Thymus (tissue), 11 donors: ENCODE results near the gene CADM2. TPM values are rescaled to one million over a fixed set of nuclear protein-coding genes. Genes with fewer than 3 reads are reported as not detected.

Experiments
- DNase-seq, 9 donors: peaks; one replicate each; pipeline ENCODE4 v3.0.0-alpha.2; 2013; ENCODE audit warnings: low spot score in 9 of 9, low read depth in 6 of 9, missing footprints in 1 of 9
- H3K27ac ChIP-seq, 2 donors: one replicate each; pipeline ENCODE4 v1.5.1; 2013; ENCODE audit warnings: control low read depth in 1 of 2, low read depth in 1 of 2, low read length in 1 of 2, mild to moderate bottlenecking in 1 of 2, moderate library complexity in 1 of 2
- H3K27me3 ChIP-seq, 2 donors: one replicate each; pipeline ENCODE4 v1.5.1; 2013; ENCODE audit warnings: low read length in 1 of 2; ENCODE audit not compliant: control insufficient read depth in 2 of 2, insufficient read depth in 1 of 2
- H3K36me3 ChIP-seq, 2 donors: one replicate each; pipeline ENCODE4 v1.5.1; 2013; ENCODE audit warnings: low read length in 1 of 2, mild to moderate bottlenecking in 1 of 2, moderate library complexity in 1 of 2; ENCODE audit not compliant: control insufficient read depth in 2 of 2, insufficient read depth in 2 of 2
- H3K4me1 ChIP-seq, 2 donors: one replicate each; pipeline ENCODE4 v1.5.1; 2013; ENCODE audit warnings: low read length in 2 of 2; ENCODE audit not compliant: control insufficient read depth in 2 of 2, insufficient read depth in 2 of 2
- H3K4me3 ChIP-seq, 2 donors: one replicate each; pipeline ENCODE4 v1.5.1; 2013; ENCODE audit warnings: low read length in 2 of 2, control low read depth in 1 of 2, mild to moderate bottlenecking in 1 of 2
- H3K9me3 ChIP-seq, 2 donors: one replicate each; pipeline ENCODE4 v1.5.1; 2013; ENCODE audit warnings: low read length in 1 of 2, mild to moderate bottlenecking in 1 of 2; ENCODE audit not compliant: control insufficient read depth in 2 of 2, insufficient read depth in 1 of 2
- WGBS: extraction: QIAGEN DNeasy Blood & Tissue Kit; methylation state at CpG from one replicate; pipeline ENCODE4 v1.1.7; 2013; 5-methylcytosine and 5-hydroxymethylcytosine counted together
- polyA plus RNA-seq: library from polyadenylated mRNA; stranded (reverse); fragments of 200-250 nt; gene quantifications from one replicate; pipeline ENCODE4 v1.2.3, GENCODE V29; 2013
- total RNA-seq: library from RNA; stranded (reverse); fragments of 120-200 nt; gene quantifications from one replicate; pipeline ENCODE4 v1.2.4, GENCODE V29; 2013
- donor health status: healthy.

Gene CADM2
- total and polyA plus RNA-seq, 2 donors, result 0.14 to 0.66 TPM

DNA sequence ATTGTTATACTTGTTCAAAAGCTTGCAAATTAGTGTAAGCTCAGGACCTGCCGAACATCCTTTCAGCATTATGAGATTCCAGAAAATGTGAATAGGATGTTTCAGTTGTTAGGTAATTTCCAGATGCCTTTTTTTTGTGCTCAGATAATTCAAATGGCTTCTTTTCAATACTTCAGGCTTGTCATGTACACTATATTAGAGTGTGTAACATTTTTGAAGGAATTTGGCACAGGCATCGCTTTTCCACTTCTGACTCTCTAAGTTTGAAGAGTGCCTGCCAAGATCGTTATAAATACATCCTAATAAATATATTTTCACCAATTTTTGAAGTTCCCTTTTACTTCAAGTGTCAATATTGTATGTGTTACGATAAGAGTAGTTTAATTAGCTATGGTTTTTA lies 35.2 kb downstream of the CADM2 start:
- Histone ChIP-seq H3K4me1 (no peaks in the 10 kb centered on the region), H3K36me3 (no peaks in the 10 kb centered on the region), H3K27ac (no peak overlapping the region), H3K4me3 (no peak overlapping the region), H3K27me3 (no peaks in the 10 kb centered on the region), H3K9me3 (no peaks in the 10 kb centered on the region)
- WGBS, result 88% methylated on average over 4 of the region's 4 CpGs
- no peak for DNase-seq

DNA sequence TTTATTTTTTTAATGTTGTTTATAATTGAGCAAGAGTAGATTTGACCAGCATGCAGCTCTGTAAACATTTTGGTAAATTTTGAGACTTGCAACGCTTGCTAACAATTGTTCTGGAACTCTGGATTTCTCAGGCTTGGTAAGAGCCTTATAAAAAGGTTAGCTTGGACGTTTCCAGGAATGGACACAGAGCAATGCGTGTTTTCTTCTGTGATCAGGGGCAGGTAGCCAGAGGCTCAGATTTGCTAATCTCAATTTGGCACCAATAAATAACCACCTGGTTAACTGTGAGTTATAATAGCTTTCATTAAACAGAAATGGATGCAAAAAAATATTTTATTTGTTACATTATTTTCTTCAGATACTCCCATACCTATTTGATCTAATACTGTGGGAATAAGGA lies 39.8 kb downstream of the CADM2 start:
- DNase-seq, result no peak
- no peaks in the 10 kb centered on the region for H3K27me3 ChIP-seq
- no peak overlapping the region for H3K27ac ChIP-seq
- H3K4me1 ChIP-seq, result no peaks in the 10 kb centered on the region
- WGBS, result 88% methylated on average over 3 of the region's 3 CpGs
- H3K36me3 ChIP-seq, result no peaks in the 10 kb centered on the region
- H3K4me3 ChIP-seq, result no peak overlapping the region
- H3K9me3 ChIP-seq, result no peaks in the 10 kb centered on the region

DNA sequence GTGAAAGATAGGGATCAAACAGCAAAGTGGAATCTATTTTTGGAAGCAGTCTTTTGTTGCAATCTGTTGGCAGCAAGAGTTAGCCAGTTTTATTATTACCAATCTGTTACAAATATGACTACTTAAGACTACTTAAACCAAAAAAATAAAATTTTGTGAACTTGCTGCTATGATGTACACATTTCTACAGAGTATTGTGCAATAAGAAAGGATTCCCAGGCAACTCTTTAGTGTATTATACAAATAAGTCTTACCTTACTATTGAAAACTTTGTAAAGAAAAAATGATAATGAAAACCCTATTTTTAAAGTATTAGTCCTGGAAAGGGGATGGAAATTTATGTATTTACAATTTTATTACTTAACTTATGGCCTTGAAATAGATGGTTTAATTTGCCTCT lies 44.7 kb downstream of the CADM2 start:
- no peaks in the 10 kb centered on the region for H3K36me3 ChIP-seq
- no peaks in the 10 kb centered on the region for H3K9me3 ChIP-seq
- H3K4me1 ChIP-seq, result no peaks in the 10 kb centered on the region
- H3K27me3 ChIP-seq, result no peaks in the 10 kb centered on the region
- H3K27ac ChIP-seq, result no peak overlapping the region
- H3K4me3 ChIP-seq, result no peak overlapping the region
- DNase-seq, result no peak

DNA sequence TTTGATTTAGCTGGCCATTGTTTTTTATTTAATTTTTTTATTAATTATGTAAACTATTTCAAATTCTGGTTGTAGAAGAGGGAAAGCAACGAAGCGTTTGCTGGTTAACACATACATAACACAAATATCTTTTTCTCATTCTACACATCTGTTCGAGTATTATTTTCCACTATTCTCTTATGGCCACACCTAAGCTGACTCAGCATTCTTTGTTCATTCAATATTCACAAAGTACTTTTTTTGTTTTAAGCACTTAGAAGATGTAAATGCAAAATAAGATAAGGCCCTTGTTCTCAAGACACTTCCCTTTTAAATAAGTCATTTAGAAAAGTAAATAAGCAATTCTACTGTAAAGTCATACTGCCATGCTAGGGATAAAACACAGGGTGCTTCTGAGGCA lies 45.4 kb downstream of the CADM2 start:
- H3K9me3 ChIP-seq, result no peaks in the 10 kb centered on the region
- 71% methylated on average over 3 of the region's 3 CpGs for WGBS
- no peak for DNase-seq
- H3K4me1 ChIP-seq, result no peaks in the 10 kb centered on the region
- H3K27me3 ChIP-seq, result no peaks in the 10 kb centered on the region
- no peak overlapping the region for H3K27ac ChIP-seq
- H3K4me3 ChIP-seq, result no peak overlapping the region
- H3K36me3 ChIP-seq, result no peaks in the 10 kb centered on the region

DNA sequence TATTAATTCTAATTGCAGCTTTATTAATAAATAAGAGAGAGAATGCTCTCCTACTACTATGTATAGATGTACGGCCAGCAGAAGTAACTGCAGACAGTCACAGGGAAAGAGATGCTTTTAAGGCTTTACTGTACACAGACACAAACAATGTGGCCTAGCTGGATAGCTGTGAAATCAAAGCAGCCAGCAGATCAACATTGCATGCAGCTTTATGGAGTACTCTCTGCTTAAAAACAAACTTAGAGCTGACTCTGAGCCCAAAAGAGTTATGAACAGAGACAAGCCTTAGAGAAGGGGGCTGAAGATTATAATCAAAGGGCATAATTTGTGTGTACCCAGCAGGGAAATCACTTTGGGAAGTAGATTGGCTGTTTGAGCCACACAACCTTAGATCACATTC lies 47.2 kb downstream of the CADM2 start:
- Histone ChIP-seq H3K36me3 (no peaks in the 10 kb centered on the region), H3K4me3 (no peak overlapping the region), H3K9me3 (no peaks in the 10 kb centered on the region), H3K27ac (no peak overlapping the region), H3K27me3 (no peaks in the 10 kb centered on the region), H3K4me1 (no peaks in the 10 kb centered on the region)
- WGBS, result 97% methylated on average over 1 of the region's 1 CpG
- no peak for DNase-seq

DNA sequence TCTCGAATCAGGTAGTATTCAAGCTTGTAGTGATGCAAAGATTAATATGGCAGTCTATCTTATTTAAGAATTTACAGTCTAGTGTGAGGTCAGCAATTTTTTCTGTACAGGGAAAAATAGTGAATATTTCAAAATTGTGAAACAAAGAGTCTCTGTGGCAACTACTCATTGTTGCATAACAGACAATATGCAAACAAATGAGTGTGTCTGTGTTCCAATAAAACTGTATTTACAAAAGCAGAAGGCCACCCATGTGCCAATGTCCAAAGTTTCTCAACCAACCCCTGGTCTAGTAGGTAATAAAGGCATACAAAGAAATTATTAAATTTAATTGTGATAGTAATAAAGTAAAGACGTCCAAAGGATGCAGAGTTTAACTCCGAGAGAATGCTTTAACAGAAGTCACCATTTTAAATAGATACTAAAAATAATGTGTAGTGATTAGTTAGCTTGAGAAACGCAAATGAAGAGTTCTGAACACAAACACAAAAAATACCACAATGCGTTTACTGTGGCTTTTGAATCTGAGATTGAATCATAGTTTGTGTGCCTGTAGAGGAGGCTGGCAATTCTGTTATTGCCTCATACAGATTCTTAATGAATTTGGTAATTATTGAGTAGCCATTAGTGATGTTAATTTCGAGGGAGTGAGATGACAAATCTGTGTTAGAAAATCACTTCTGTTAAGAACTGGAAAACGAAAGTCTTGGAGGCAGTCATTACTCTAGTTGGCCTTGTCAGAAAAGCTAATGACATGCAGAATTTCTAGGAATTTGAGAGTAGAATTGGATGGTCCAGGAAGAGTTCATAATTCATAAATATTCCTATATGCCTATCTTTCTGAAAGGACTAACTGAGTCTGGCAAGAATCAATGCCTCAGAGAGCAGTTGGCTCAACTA lies 48.7 kb downstream of the CADM2 start:
- Histone ChIP-seq H3K4me3 (no peak overlapping the region), H3K4me1 (no peaks in the 10 kb centered on the region), H3K27me3 (no peaks in the 10 kb centered on the region), H3K36me3 (no peaks in the 10 kb centered on the region), H3K27ac (no peak overlapping the region), H3K9me3 (no peaks in the 10 kb centered on the region)
- 76% methylated on average over 7 of the region's 7 CpGs for WGBS
- no peak for DNase-seq

DNA sequence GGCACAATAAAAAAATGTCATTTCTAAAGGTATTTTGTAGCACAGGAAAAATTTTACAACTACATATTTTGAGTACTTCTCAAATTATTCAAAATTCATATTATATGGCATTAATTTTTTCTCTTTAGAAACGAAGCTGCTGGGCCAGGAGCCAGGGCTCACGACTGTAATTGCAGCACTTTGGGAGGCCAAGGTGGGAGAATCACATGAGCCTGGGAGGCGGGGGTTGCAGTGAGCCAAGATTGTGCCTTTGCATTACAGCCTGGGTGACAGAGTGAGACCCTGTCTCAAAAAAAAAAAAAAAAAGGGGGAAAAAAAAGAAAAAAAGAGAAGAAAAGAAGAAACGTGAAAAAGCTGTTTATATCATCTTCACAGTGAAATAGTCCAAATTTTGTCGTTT lies 62.0 kb downstream of the CADM2 start:
- Histone ChIP-seq H3K9me3 (no peaks in the 10 kb centered on the region), H3K27me3 (no peaks in the 10 kb centered on the region), H3K4me3 (no peak overlapping the region), H3K36me3 (no peaks in the 10 kb centered on the region), H3K4me1 (no peaks in the 10 kb centered on the region), H3K27ac (no peak overlapping the region)
- DNase-seq, result no peak
- WGBS, result 86% methylated on average over 5 of the region's 5 CpGs

DNA sequence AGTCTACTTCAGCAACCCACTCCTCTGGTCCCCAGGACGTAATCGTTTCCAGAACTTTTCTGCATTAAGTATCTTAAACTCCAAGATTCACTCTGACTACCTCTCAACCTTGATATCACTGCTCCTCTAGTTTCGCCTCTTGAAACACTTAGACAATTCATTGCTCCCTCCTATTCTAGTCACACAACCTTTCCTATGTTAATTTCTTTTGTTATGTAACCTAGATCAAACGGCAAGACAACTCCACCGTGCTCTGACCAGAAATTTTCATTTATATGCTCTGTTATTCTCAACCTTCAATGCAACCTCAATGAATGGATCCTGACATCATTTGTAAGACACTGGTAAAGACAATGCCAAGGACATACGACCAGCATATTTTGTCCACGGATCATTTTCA lies 71.3 kb downstream of the CADM2 start:
- DNase-seq, result no peak
- WGBS, result 84% methylated on average over 7 of the region's 7 CpGs
- no peaks in the 10 kb centered on the region for H3K27me3 ChIP-seq
- H3K27ac ChIP-seq, result no peak overlapping the region
- H3K9me3 ChIP-seq, result no peaks in the 10 kb centered on the region
- H3K4me1 ChIP-seq, result no peaks in the 10 kb centered on the region
- H3K36me3 ChIP-seq, result no peaks in the 10 kb centered on the region
- no peak overlapping the region for H3K4me3 ChIP-seq

DNA sequence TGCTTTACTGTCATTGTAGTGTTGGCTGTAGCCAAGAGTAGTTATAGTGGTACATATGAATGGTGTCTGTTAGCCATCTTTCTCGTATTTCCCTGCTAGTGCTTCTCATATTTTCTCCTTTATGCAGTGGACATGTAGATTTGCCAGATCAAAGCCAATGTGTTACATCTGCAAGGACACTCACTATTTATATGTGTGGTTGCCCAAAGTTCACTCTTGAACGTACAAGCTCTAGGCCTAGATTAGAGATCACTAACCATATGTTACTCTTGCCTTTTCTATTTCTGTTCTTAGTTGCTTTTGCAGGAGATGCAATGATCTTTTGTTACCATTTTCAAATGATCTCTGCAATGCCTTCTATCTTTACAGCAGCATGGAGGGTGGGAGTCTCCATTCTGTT lies 78.4 kb downstream of the CADM2 start:
- Histone ChIP-seq H3K27me3 (no peaks in the 10 kb centered on the region), H3K9me3 (no peaks in the 10 kb centered on the region), H3K4me3 (no peak overlapping the region), H3K27ac (no peak overlapping the region), H3K4me1 (no peaks in the 10 kb centered on the region), H3K36me3 (no peaks in the 10 kb centered on the region)
- WGBS, result 91% methylated on average over 2 of the region's 2 CpGs
- DNase-seq, result no peak
